ENCODE results near the gene HSD11B2.

The HSD11B2 gene

DNA sequence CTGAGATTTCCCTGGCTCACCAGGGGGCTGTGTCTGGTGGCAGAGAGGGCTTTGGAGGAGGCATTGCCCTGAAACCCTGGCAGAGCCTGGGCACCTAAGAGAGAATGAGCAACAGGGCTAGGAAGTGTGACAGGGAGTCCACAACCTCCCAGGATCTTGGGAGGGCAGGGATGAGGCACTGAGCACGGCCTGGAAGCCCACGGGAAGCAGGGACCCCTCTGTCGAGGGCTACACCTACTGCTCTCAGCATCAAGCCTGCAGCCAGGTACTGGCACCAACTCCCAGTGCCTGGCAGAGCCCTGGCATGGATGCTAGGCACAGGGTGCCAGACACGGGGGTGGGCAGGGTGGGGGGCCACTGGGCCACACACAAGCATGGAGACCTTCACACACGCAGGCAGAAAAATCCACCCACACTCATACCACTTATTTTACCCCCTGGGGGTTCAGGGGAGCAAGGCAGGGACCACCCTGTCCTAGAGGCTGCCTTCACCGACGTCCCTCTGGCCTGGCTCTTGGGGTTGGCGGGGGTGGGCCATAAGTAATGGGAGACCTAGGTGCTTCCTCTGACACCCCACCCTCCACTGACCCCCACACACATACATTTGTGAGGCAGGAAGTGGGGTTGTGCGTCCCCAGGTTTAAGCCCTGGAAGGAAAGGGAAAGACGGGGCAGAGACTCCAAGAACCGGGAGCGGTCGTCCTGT is 970 bp upstream of the HSD11B2 start:
- TF ChIP-seq, protein P1, sequence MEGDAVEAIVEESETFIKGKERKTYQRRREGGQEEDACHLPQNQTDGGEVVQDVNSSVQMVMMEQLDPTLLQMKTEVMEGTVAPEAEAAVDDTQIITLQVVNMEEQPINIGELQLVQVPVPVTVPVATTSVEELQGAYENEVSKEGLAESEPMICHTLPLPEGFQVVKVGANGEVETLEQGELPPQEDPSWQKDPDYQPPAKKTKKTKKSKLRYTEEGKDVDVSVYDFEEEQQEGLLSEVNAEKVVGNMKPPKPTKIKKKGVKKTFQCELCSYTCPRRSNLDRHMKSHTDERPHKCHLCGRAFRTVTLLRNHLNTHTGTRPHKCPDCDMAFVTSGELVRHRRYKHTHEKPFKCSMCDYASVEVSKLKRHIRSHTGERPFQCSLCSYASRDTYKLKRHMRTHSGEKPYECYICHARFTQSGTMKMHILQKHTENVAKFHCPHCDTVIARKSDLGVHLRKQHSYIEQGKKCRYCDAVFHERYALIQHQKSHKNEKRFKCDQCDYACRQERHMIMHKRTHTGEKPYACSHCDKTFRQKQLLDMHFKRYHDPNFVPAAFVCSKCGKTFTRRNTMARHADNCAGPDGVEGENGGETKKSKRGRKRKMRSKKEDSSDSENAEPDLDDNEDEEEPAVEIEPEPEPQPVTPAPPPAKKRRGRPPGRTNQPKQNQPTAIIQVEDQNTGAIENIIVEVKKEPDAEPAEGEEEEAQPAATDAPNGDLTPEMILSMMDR (IDR thresholded peaks at IDR 0.05), result no peak

DNA sequence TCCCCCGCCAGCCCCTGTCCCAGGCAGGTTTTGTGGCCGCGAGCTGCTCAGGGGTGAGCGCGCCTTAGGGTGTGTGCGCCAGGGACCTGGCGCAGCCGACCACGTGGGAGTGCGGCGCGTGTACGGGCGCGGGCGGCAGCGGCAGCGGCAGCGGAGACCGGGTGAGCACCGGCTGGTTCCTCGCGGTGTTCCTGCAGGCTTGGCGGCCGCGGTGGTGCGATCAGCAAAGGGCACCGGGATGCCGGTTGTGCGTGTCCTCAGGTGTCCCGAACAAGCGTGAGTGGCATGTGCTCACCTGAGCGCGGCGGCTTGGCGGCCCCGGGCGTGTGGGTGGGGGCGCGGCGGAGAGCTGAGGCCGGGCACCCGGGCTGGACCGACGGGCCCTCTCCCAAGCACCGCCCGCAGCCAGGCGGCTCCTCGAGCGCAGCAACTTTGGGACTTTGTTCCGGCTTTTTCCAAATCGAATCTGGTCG is 381 bp upstream of the HSD11B2 start:
- TF ChIP-seq, protein P1 (IDR thresholded peaks at IDR 0.05), result no peak

DNA sequence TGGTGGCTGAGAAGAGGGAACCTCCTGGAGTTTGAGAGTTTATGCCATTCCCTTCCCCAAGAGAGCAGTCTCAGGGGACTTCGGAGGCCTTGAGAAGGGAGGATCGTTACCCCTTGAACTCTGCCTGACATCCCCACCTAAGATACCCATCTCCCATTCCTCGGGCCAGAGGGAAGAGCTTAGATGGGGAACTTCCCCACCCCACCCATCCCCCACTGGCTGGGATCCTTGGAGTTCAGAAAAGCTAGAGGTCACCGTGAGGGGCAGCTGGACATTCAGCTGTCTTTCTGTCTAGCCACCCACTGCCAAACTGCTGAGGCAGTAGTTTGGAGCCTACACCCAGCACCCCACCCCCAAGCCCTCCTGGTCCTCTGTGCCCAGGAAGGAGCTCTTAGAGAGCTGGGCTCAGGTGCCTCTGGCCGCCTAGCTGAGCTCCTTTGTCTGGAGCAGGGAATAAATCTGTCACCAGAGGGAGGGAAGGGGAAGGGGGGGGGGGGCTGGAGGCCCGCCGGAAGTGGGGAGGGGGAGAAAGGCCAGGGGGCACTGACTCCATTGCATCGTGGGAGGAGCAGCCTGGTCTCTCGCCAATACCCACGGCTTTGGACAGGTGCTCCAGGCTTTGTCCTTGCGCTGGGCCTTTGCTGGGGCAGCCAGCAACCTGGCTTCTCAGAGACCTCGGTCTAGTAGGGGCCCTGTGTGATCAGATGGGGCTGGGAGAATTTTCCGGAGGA is 1.0 kb downstream of the HSD11B2 start:
- TF ChIP-seq, protein P1 (IDR thresholded peaks at IDR 0.05), result no peak

DNA sequence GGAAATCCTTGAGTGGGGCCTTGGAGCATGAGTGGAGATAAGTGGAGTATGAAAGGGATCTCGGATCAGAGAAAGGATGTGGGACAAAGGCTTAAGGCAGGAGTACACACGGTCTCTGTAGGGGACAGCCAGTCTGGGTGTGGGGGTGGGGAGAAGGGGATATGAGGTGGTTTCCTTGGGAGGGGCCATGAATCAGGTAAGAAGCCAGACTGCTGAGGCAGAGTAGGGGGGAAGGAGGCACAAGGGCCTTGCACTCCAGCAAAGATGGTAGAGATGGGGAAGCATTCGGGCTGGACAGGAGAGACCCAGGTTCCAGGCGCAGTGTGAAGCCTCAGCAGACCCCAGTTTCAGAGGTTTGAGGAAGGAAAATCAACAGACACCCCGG is 1.6 kb downstream of the HSD11B2 start:
- TF ChIP-seq, protein P1 (IDR thresholded peaks at IDR 0.05), result no peak

DNA sequence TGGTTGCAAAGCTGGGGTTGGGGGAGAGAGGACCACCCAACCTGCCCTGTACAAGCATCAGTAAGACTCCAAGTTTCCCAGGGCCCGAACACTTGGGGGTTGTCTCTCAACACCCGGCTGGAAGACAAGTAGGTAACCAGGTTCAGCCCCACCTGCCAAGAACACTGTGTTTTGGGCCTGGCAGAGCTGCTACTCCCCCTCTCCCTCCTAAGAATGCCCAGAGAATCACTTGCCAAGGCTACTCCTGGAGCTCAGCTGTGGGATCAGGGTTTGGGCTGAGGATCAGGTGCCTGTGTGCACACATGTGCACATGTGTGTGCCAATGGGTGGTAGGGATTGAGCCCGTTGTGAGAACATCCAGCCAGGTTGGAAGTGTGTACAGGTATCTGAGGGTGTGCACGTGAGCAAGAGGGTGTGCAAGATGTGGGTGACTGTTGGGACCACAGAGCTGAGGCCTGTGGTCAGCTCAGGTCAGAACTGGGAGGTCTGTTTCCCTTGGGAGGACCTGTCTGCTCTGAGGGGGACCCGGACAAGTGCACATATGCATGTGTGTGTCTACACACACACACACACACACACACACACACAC is 2.3 kb downstream of the HSD11B2 start:
- TF ChIP-seq, protein P1 (IDR thresholded peaks at IDR 0.05), result no peak

DNA sequence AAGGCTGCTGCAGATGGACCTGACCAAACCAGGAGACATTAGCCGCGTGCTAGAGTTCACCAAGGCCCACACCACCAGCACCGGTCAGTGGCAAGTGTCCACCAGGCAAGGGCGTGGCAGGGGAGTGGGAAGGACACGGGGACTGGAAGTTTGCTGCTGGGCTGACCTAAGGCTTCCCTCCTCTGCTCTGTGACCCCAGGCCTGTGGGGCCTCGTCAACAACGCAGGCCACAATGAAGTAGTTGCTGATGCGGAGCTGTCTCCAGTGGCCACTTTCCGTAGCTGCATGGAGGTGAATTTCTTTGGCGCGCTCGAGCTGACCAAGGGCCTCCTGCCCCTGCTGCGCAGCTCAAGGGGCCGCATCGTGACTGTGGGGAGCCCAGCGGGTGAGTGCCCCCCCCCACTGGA is 4.8 kb downstream of the HSD11B2 start:
- TF ChIP-seq, protein P1 (IDR thresholded peaks at IDR 0.05), result no peak

DNA sequence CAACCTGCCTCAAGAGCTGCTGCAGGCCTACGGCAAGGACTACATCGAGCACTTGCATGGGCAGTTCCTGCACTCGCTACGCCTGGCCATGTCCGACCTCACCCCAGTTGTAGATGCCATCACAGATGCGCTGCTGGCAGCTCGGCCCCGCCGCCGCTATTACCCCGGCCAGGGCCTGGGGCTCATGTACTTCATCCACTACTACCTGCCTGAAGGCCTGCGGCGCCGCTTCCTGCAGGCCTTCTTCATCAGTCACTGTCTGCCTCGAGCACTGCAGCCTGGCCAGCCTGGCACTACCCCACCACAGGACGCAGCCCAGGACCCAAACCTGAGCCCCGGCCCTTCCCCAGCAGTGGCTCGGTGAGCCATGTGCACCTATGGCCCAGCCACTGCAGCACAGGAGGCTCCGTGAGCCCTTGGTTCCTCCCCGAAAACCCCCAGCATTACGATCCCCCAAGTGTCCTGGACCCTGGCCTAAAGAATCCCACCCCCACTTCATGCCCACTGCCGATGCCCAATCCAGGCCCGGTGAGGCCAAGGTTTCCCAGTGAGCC is 5.8 kb downstream of the HSD11B2 start:
- TF ChIP-seq, protein P1 (IDR thresholded peaks at IDR 0.05), result no peak
